GM12891 (cell line): Measurements from ENCODE around the gene CCND2.

Experiments used
- PAX5 ChIP-seq: IDR thresholded peaks from 2 replicates; pipeline ENCODE4 v1.6.1; 2011; ENCODE audit warnings: low read length, moderate library complexity, mild to moderate bottlenecking; ENCODE audit not compliant: insufficient read depth, severe bottlenecking
- POLR2A ChIP-seq: IDR thresholded peaks from 2 replicates; pipeline ENCODE4 v1.6.1; 2011; ENCODE audit warnings: low read depth, low read length, control low read depth
- POLR2AphosphoS5 ChIP-seq: IDR thresholded peaks from 2 replicates; pipeline ENCODE4 v1.6.1; 2011; ENCODE audit warnings: low read depth, low read length, control low read depth
- SPI1 ChIP-seq: IDR thresholded peaks from 2 replicates; pipeline ENCODE4 v1.6.1; 2011; ENCODE audit warnings: low read depth, low read length, control low read depth
- TAF1 ChIP-seq: IDR thresholded peaks from 2 replicates; pipeline ENCODE4 v1.6.1; 2011; ENCODE audit warnings: low read depth, low read length, control low read depth

DNA sequence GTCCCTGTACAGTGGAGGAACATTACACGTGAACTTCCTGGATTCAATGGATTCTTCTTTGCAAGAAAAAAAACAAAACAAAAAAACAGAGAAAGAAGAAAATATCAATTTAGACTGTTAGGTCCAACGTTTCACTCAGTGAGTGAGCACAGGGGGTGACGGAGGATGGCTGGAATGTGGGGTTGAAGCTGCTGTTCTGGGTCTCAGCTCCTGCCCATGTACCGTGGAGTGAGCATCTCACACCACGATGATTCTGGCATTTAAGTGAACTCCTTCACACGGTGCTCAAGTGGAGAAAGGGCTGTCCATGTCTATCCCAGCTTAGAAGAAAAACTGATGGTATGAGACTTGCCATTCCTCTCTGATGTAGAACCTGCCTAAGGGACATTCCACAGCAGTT lies 23.2 kb downstream of the CCND2 start:
- no peak for TF ChIP-seq POLR2AphosphoS5
- TF ChIP-seq POLR2A: peak; percentile 48; the same call in 1 of the 2 replicates
- no peak for TF ChIP-seq PAX5
- TF ChIP-seq TAF1: no peak
- TF ChIP-seq SPI1: no peak
